ENCODE measurements around the gene BBS9. TPM values are rescaled to one million over a fixed set of nuclear protein-coding genes. Genes with fewer than 3 reads are reported as not detected.
A peak's percentile ranks its signal among the peaks of the same experiment; 100 is the strongest.
"Not testable (repeated sequence)": the region's sequence is repeated elsewhere in the genome, so short reads cannot be mapped to it uniquely, and the experiment has no call there.

The BBS9 gene
- total and polyA plus RNA-seq, 12 donors = 4.1 to 44.0 (median 10.0) TPM

GRCh38 chr7:33093266-33093665, 36.1 kb upstream of the BBS9 start:
- intact Hi-C loops (cut with DNase I) = no loop called here
- no peak overlapping the region for H3K4me3 ChIP-seq
- H3K36me3 ChIP-seq = peaks cover 0 to 57% (median 41%) of the 10 kb centered on the region in 9 donors
- no peak for TF ChIP-seq CTCF (IDR thresholded peaks at IDR 0.05)
- no peaks in the 10 kb centered on the region for H3K9me3 ChIP-seq
- WGBS, 2 donors = 82 to 83% methylated on average over 4 of the region's 4 CpGs
- peaks cover 0 to 11% (median 0%) of the 10 kb centered on the region in 9 donors for H3K4me1 ChIP-seq
- DNase-seq = no peak
- no peaks in the 10 kb centered on the region for H3K27me3 ChIP-seq
- ATAC-seq = peak in 2 of 8 donors; percentile 37 to 44
- H3K27ac ChIP-seq = peak overlapping the region in 2 of 10 donors; percentile 2 to 42

GRCh38 chr7:33094745-33095275, 34.6 kb upstream of the BBS9 start:
- H3K4me3 ChIP-seq; intact Hi-C loops (cut with DNase I); DNase-seq; H3K27ac ChIP-seq; ATAC-seq; H3K9me3 ChIP-seq; H3K27me3 ChIP-seq: not testable (repeated sequence)
- Histone ChIP-seq H3K4me1 (peaks cover 0 to 27% (median 11%) of the 10 kb centered on the region in 9 donors), H3K36me3 (peaks cover 0 to 72% (median 47%) of the 10 kb centered on the region in 9 donors)
- WGBS, 2 donors = 80 to 87% methylated on average over 5 of the region's 6 CpGs

- Histone ChIP-seq H3K27ac (peak overlapping the region in 5 of 10 donors; percentile 24 to 67 (median 33)), H3K4me1 (peaks cover 0 to 29% (median 16%) of the 10 kb centered on the region in 9 donors), H3K9me3 (no peaks in the 10 kb centered on the region), H3K36me3 (peaks cover 0 to 94% (median 58%) of the 10 kb centered on the region in 9 donors), H3K27me3 (no peaks in the 10 kb centered on the region), H3K4me3 (no peak overlapping the region)
- ATAC-seq = peak in 6 of 8 donors; percentile 48 to 88 (median 72)
- 40 to 71% methylated on average over 4 of the region's 4 CpGs for WGBS, 2 donors
- TF ChIP-seq CTCF (IDR thresholded peaks at IDR 0.05) = no peak
- peak in 1 of 2 donors; percentile 18 for DNase-seq
- intact Hi-C loops (cut with DNase I) = no loop called here
Observed at GRCh38 chr7:33099154-33099940, 30.0 kb upstream of the BBS9 start.

- peaks cover 0 to 80% (median 46%) of the 10 kb centered on the region in 9 donors for H3K36me3 ChIP-seq
- no peak for ATAC-seq
- DNase-seq = no peak
- no peak for TF ChIP-seq CTCF (IDR thresholded peaks at IDR 0.05)
- no peaks in the 10 kb centered on the region for H3K27me3 ChIP-seq
- H3K27ac ChIP-seq = no peak overlapping the region
- no peaks in the 10 kb centered on the region for H3K9me3 ChIP-seq
- H3K4me1 ChIP-seq = peaks cover 0 to 43% (median 25%) of the 10 kb centered on the region in 9 donors
- intact Hi-C loops (cut with DNase I) = loop anchor here in 3 of 10 donors (10.0 kb wide), 3 partner anchors 156 to 406 kb away; no protein-coding TSS in a partner anchor
- no peak overlapping the region for H3K4me3 ChIP-seq
- WGBS, 2 donors = 85 to 89% methylated on average over 3 of the region's 3 CpGs
Observed at GRCh38 chr7:33100770-33101169, 28.6 kb upstream of the BBS9 start.

All from heart right ventricle (tissue), 16 donors.